Hypothalamus (tissue), 51 donors: ENCODE measurements around the gene RPS19.

ENCODE experiments used
- DNase-seq, 51 donors: peaks; one replicate each; lab custom pipeline; 2025; lab: John Stamatoyannopoulos, UW

The RPS19 gene

DNA sequence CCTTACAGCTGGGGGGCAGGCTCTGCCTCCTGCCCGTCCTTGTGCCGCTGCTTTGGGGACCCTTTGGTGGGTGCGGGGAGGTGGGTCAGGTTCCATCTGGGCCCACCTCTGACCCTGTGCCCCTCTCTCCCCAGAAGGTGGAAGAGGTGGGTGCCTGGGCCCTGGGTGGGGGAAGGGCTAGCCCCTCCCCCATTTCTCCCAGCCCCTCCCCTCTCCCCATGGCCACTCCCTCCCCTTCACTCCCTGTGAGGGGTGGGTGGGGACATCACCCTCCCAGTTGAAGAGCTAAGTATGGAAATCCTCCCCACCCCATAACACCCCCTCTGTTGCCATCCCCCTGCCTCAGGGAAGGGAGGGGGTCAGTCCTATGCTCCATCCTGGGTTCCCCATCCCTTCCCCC, 37.1 kb downstream of the RPS19 start:
- DNase-seq, result no peak

DNA sequence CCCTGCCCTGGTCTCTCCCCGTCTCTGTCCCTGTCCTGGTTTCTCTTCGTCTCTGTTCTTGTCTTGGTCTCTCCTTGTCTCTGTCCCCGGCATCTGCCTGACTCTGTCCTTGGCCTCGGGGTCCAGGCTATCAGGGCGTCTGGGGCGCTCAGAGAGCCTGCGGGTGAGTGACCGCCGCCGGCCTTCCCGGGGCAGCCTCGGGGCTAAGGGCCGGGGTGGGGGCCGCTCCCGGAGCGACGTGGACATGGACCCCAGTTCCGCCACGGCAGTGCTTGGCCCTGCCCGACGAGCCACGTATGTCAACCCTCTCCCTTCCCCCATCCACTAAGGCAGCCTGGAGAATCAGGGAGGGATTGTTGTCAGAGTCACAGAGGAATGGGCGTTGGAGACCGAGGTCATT, 37.8 kb downstream of the RPS19 start:
- DNase-seq, result no peak

DNA sequence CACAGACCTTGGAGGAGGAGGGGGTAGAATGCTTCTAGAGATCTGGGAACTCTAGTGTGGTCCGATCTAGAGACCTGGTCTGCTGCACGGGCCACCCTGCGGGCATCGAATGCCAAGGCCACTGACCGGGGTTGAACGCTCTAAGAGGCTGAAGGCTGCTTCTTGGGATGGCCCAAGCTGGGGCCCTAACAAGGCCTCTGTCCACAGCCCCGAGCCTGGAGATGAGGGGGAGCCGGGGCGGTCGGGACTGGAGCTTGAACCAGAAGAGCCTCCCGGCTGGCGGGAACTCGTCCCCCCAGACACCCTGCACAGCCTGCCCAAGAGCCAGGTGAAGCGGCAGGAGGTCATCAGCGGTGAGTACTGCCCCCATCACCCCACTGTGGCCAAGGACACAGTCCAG, 38.2 kb downstream of the RPS19 start:
- DNase-seq, result no peak

DNA sequence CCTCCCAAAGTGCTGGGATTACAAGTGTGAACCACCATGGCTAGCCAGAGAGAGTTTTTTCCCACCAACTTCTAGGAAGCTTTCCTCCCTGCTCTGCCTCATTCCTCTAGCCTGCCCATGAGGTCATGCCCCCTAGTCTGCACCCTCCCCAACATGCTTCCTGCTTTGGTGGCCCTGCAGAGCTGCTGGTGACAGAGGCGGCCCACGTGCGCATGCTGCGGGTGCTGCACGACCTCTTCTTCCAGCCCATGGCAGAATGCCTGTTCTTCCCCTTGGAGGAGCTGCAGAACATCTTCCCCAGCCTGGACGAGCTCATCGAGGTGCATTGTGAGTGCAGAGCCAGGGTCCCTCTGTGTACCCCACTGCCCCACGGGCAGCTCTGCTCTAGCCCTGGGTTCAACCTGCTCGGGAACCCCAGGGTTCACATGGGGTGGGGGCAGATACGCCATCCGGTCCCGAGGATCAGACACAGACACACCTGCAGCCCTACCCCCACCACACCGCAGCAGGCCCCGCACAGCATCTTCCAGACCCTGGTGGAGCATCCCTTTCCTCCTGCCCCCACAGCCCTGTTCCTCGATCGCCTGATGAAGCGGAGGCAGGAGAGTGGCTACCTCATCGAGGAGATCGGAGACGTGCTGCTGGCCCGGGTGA, 41.8 kb downstream of the RPS19 start:
- no peak for DNase-seq

DNA sequence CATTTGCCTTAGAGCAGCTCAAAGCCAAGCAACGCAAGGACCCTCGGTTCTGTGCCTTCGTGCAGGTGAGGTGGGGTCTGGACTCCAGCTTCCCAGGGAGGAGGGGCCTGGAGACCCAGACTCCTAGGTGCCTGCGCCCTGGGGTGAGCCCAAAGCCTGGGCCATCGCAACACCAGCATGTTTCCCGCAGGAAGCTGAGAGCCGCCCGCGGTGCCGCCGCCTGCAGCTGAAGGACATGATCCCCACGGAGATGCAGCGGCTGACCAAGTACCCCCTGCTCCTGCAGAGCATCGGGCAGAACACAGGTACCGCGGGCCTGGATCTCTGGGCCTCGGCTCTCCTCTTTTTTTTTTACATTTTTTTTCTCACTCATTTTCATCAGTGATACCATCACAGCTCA, 42.5 kb downstream of the RPS19 start:
- DNase-seq, result no peak

DNA sequence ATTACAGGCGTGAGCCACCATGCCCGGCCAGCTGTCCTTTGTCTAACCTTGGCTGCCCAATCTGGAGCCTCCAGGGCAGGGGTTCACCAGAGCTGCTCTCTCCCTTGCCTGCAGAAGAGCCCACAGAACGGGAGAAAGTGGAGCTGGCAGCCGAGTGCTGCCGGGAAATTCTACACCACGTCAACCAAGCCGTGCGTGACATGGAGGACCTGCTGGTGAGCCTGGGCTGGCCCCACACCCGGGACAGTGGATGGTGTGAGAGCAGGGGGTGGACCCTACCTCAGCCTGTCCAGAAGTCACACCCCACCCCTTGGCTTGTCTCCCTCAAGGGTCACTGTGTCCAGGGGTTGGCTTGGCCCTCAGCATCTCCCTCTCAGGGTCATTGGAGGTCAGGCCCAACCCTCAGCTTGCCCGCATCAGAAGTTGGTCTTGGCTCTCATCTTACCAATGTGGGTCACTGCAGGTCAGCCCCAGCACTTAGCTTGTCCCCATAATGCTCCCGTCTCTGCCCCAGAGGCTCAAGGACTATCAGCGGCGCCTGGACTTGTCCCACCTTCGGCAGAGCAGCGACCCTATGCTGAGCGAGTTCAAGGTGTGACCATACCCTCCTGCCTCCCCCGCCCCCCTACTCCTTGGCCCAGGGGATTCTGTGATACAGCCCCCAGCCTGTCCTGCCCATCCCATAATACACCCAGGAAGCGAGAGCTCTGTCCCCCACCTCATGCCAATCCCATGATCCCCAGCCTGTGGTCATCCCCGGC, 43.3 kb downstream of the RPS19 start:
- DNase-seq, result no peak

DNA sequence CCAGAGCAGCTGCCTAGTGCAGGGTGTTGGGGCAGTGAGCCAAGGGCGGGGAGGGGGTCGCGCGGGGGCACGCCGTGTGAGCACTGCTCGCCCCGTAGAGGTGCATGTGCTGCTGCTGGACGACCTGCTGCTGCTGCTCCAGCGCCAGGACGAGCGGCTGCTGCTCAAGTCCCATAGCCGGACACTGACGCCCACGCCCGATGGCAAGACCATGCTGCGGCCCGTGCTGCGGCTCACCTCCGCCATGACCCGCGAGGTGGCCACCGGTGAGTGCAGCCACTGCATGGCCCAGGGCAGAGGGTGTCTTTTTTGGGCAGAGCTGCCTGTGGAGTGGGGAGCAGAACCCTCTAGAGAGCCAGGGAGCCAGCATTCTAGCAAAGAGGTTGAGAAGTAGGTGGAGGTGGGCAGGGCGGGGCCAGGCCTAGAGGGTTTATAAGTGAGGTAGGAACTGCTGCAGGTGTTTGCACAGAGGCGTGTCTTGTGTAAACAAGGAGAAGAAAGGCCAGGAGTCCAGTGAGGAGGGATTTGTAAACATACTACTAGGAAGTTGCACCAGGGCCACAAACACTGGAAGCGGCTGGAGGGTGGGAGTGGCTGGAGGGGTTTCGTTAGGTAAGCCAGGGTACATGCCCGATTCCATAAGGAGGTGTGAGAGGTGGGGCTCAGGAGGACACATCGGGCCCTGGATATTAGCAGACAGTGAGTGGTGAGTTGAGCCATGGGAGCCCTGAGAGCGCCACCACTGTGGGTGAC, 44.2 kb downstream of the RPS19 start:
- no peak for DNase-seq

DNA sequence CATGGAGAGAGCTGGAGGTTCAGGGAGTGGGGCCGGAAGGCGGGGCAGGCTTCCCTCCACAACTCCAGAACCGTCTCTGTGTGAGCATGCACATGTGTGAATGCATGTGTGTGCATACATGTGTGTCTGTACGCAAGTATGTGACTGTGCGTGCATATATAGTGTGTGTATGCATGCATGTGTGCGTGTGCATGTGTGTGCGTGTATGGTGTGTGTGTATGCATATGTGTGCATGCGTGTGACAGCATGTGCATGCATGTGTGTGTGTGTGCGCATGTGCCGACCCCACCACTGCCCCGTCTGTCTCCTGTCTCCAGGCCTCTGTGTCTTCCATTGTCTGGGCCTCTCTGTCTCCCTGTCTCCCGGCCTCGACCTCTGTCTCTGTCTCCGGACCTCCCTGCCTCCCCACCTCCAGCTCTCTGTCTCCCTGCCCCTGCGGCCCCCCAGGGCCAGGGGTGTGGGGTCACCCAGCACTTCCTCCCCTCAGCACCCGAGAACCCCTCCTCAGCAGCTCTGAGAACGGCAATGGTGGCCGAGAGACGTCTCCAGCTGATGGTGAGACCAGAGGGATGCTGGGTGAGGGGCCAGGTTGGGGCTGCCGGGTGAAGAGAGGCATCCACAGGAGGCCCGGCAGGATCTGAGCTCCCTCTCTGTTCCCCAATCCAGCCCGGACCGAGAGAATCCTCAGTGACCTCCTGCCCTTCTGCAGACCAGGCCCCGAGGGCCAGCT, 45.4 kb downstream of the RPS19 start:
- DNase-seq, result no peak

DNA sequence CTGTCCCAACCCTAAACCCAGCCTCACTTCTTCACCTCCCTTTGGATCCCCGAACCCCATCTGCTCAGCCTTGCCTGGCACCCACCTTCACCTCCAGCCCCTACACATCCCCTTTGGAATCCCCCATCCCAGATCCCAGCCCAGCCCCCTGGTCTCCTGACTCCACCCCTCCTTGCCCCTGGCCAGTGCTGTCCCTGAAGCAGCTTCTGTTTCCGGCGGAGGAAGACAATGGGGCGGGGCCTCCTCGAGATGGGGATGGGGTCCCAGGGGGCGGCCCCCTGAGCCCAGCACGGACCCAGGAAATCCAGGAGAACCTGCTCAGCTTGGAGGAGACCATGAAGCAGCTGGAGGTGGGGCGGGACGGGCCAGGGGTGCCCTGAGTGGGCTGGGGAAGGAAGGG, 46.2 kb downstream of the RPS19 start:
- DNase-seq, result no peak

DNA sequence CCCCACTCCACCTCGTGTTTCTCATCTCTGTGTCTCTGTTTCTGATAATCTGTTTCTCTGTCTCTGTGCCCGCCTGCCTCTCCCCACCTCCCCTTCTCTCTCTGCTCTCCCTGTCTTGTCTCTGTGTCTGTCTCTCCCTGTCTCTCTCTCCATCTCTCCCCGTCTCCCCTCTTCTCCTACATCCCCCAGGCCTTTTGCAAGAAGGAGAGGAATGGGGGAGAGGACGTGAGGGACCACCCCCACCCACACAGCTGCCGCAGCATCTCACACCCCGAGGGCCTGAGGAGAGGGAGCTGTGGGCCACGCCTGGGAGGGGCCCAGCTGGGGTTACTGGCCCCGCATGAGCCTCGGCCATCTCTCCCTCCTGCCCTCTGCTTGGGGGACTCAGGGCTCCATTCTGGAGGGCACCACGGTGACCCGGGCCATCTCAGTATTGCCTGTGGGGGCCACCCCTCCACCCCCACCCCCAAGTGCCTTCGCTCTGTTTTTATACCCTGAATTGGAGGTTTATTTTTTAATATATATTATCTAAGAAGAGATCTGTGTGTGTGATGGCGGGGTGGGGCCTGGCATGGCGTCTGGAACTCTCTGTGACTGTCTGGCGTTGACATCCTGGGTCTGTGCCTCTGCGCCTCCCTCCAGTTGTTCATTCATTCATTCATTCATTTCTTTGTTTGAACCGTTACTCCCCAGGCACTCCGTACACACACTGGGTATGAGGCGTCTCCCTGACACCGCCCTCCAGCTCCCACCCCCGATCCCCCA, 47.0 kb downstream of the RPS19 start:
- no peak for DNase-seq

DNA sequence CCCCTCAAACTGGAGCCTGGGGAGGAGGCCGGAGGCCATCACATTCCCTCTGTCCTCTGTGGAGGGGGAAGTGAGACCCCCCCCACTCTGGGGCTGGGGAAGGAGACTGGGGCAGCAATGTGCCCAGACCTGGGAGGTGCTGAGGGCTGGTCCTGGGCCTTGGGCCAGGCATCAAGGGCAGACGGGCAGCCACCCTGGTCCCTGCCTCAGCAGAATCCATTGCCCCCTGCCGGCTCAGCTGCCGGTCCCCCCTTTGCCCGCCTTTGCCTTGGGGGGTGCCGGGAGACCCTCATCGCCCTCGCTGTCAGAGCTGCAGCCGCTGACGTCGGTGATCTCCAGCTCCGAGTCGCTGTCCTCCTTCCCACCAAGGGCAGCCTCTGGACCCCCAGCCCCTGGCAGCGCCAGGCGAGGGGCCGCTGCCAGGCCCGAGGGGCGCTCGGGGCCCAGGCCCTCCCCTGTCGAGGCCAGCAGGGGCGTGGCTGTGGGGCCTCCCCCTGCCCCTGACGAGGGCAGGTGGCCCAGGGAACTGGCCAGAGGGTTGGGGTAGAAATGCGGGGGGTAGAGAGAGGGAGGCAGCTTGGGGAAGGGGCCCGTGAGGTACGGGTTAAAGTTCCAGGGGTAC, 48.0 kb downstream of the RPS19 start:
- DNase-seq, result no peak

DNA sequence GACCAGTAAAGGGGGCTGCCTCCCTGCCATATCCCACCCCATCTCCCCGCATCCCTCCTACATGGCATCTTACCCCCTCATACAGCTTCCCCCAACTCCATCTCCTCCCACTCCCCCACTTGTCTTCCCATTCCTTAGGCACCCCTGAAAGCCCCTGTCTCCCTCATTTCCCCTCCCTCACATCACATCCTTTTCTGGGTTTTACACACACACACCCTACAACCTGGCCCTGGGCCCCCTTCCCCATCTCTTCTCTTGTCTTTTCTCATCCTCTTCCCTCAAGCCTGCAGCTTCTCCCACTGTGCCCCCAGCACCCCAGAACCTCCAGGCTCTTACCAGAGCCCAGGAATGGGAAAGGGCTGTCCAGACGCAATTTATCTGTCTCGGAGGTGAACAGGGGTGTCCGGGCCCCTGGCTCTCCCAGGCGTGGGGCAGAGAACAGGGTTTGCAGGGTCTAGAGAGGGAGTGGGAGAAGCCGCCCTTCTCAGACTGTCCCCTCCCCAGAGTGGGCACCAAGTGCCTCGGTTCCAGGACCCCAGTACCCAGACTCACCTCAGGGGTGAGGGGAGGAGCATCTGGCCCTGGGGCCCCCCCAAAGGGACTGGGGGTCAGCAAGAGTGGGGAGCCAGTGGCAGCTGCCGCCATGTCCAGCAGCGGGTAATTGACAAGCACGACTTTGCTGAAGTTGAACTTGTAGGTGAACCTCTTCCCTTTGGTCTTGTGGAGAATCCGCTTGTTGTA, 48.8 kb downstream of the RPS19 start:
- no peak for DNase-seq

DNA sequence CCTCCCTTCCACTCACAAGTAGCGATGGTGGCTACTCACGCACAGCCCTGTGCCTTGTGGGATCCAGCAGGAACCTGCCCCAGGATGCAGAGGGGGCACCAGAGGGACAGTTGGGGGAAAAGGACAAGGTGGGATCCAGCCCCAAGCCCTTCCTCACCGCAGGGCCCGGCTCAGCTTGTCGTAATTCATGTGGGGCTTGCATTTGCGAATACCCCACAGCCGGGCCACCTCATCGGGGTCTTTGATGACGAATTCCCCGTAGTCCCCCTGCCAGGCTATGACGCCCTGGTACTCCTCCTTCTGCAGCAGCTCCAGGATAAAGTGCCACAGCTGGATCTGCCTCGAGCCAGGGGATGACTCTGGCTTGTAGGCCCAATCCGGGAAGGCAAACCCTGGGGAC, 49.7 kb downstream of the RPS19 start:
- DNase-seq, result no peak

DNA sequence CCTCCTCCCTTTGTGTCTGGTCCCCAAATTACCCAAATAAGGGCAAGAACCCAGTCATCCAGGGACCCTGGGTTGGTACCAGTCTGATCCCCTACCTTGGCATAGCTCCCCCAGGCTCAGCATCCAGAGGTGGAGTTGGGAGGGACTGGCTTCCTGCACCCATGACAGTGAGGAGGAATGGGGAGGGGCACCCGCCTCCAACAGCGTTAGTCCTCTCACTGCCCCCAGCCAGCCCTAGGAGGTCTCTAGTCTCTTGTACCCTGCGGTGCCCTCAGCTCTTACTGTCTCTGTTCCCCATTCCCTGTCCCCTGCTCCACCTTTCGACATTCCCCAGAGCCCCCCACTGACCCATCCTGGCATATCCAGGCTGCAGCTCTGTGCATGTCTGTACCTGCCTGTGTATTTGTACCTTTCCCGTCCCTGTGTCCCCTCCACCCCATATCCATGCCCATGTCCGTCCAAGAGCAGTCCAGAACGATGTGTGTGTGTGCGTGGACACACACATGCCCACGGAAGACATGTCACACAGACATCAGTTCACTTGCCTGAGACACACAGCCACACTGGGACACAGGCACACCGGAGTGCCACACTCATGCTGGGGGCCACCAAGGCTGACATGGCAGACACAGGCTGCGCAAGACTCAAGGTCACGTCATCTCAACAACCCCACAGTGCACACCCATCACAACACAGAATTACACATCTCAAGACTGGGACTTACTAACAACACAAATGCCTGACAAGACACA, 50.4 kb downstream of the RPS19 start:
- DNase-seq, result no peak

DNA sequence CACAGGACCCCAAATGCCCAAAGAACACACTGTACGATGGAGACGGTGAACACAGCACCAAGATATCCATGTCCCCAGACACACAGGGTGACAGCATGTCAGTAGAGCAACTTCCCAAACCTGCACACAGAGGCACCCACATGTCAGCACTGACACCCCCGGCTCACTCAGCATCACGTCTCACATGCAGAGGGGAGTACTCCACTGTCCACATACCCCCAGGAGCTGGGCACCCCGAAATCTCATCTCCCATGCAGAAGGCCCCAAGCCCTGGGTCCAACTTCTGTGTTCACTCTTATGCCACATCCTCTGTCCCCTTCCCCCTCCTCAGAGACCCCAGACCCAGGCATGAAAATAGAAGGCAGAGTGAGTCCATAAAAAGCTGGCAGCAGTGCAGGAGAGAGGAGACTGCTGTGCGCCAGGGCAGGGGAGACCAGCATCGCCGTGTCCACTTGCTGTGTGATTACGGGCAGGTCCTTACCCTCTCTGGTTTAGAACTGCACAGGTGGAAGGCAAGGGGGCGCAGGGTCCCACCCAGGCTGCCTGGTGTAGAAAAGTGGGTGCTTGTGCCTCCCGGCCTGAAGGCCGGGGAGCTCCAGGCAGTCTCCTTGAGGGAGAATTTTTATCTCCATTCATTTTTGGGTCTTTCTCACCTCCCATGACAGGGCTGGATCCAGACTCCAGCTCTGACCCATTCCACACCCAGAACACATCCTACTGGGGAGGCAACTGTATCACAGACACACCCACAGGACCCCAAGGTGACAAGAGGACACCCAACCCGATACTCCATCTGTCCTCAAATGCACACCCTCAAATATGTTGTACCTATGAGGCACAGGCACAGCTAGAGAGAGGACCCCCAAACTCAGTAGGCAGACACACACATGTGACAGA, 51.2 kb downstream of the RPS19 start:
- DNase-seq, result no peak

DNA sequence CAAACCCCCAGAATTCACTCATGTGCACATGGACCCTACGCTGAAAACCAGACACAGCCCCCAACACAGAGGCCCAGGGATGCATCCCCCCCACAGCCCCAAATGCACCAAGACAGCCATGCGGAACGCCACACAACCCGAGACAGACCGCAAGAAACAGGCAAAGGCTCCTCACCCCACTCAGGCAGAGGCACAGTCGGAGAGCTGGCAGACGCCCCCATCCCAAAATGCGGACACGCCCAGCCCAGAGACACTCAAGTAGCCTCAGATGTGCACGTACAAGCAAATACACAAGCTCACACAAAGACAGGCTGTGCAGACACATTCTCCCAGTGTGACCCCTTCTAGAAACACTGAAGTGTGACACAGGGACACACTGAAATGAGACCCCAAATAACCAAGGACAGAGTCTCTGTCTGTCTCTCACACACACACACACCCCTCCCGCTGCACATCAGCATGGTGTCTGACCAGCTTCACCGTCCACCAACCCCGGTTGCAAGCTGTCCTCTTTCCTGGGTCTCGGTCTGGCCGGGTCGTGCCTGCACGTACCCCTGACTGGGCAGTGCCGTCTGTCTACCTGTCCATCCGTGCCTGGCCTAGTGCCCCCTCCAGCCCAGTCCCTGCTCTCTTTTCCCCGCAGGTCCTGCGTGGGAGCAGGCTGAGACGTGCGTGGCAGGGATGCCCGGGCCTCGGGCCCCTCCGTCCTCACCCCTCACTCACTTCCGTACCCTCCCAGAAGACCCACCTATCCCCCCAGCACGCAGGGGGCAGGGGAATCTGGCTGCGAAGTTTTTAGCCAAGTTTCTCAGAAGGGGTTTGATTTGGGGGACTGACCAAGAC, 52.1 kb downstream of the RPS19 start:
- DNase-seq, result no peak
